GM18526 (cell line): Measurements from ENCODE around the gene PEX11G.

ENCODE experiments used
- POLR2A ChIP-seq: IDR thresholded peaks from 3 replicates; pipeline ENCODE4 v1.6.1; 2011; ENCODE audit not compliant: insufficient read length; ENCODE audit errors: extremely low read depth

The PEX11G gene

DNA sequence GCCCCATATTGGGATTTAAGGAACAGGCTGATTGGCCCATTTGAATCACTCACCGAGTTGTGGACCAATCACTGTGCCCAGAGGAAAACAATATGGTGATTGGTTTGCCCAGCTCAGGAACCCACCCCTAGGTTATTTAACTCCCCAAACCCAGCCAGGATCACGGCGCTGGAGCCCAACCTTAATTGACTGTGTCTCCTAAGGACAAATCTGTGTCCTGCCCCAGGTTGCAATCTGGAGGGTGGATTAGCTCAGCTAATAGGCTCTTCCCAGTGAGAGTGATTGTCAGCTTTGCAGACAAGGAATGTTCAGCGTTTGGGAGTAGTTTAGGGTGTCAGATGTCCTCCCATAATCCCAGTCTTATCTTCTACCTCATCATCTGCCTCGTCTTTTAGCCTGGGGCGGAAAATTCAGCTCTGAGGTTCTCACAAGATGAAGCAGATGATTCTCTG, 23.6 kb upstream of the PEX11G start:
- no peak for TF ChIP-seq POLR2A

DNA sequence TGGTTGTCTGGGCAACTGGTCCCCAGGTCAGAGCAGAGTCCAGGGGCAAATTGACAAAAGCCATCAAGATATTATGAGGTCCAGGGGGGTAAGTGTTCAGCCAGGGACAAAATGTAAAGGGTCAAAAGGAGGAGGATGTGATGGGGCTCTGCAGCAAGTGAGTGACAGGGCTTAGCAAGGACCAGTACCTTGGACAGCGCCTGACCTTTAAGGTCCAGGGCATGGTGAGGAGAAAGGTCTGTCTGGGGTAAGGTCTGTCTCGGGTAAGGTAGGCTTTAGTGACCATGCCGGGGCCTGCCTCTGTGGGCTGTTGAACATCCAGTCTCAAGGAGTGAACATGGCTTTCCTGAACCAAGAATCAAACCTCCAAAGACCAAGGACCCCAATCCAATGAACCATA, 20.8 kb upstream of the PEX11G start:
- TF ChIP-seq POLR2A: no peak

DNA sequence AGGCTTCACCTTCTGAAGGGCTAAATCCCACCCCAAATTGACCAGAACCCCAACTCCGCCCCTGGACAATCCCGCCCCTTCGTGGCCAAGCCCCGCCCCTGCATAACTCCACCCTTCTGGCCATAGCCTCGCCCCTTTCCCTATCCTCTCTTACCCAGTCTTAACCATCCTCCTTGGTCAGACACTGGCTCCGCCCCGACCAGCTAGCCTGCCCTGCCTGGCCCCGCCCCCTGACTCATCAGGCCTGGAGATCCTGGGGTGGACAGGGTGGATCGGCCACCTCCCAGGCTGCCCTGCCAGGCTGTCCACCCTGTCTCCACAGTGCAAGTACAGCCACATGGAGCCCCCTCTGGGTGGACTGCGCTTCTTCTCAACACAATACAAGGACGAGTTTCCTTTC, 19.0 kb upstream of the PEX11G start:
- no peak for TF ChIP-seq POLR2A

DNA sequence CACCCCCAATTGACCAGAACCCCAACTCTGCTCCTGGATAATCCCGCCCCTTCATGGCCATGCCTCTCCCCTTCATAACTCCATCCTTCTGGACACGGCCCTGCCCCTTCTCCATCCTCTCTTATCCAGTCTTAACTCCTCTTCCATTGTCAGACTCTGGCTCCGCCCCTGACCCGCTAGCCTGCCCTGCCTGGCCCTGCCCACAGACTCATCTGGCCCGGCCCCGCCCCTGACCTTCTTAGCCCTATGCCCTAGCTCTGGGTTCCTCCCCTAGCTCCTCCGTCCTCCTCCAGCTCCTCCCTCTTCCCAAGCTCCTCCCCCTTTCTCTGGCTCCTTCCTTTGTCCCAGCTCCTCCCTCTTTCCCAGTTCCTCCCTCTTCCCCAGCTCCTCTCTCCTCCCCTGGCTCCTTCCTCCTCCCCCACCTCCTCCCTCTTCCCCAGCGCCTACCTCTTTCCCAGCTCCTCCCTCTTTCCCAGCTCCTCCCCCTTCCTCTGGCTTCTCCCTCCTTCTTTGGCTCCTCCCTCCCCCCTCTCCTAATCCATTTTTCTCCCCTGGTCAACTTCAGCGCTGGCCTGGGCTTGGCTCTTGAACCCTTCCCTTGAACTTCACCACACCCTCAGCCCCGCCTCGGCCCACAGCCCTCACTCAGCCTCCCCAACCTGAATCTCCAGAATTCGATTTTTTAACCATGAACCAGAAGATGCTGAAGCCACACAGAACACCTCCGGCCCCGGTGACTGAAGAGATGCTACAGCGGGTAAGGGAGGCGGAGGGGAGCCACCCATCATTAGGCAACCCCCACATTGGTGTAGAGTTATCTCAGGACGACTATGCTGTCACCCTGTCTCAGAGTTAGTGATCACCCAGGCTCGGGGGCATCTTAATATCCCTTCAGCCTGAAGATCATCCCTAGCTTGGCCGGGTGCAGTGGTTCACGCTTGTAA, 17.8 kb upstream of the PEX11G start:
- TF ChIP-seq POLR2A: no peak

DNA sequence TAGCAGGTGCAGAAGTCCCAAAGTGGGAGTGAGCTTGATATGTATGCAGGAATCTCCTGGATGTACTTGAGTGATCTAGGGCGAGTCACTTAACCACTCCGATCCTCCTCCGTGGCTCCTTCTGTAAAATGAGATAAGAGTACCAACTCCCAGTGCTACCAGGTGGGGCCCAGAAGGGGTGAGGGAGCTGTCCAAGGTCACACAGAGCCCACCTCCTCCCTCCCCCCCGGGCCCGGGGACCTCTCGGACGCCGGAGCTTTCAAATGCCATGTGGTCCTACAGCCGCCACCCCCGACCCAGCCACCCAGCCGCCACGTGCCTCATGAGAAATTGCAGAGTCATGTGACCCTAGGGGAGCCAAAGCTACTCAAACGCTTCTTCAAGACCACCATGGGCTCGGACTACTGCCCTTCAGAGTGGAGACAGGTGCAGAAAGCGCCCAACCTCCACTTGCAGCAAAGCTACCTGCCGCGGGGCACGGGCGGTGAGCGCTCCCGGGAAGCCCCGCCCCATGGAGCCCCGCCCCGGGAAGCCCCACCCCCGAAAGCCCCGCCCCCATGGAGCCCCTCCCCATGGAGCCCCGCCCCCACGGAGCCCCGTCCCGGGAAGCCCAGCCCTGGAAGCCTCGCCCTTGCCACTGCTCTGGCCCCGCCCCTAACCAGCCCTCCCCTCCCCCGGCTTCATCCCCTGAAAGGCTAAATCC, 17.0 kb upstream of the PEX11G start:
- TF ChIP-seq POLR2A: no peak

DNA sequence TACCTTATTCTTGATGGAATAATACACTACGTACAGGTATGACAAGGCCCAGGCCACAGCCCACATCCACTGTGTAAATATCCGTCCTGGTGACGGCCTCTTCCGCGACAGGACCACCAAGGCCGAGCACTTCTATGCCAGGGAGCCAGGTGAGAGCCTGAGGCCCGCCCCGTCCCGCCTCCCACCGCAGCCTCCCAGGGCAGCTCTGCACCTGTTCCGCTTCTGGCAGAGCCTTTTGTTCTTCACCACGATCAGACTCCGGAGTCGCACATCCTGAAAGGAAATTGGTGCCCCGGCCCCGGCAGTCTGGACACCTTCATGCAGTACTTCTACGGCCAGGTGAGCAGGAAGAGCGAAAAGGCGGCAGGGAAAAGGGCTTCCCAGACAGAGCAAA, 16.4 kb upstream of the PEX11G start:
- no peak for TF ChIP-seq POLR2A

DNA sequence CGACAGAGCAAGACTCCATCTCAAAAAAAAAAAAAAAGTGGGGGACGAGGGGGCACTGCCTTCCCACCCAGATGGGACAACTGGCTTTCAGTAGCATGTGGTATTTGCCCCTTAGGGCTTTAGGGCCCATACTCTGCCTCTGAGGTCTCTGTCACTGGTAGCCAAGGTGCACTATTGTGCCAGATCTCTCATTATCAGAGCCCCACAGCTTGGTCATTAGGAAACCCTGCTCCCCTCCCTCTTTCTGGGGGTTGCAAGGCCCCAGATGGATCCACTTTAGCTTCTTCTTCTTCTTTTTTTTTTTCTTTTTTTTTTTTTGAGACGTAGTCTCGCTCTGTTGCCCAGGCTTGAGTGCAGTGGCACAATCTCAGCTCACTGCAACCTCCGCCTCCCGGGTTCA, 15.8 kb upstream of the PEX11G start:
- no peak for TF ChIP-seq POLR2A

DNA sequence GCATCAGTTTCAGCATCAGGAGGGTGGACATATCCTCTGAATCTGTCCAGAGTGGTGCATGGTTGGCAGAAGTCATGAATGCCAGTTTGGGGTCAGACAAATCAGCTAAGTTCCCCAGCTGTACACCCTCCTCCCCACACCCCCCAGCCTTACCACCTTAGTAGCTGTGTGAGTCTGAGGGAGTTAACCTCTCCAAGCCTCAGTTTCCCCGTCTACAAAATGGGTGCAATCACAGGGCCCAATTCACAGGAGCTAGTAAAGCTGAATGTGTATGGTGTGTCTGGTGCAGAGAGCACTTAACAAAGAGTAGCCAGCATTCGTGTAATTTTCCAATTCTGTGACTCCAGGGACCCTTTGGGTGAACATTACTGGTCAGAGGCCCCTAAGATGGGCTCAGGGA, 13.7 kb upstream of the PEX11G start:
- TF ChIP-seq POLR2A: no peak

DNA sequence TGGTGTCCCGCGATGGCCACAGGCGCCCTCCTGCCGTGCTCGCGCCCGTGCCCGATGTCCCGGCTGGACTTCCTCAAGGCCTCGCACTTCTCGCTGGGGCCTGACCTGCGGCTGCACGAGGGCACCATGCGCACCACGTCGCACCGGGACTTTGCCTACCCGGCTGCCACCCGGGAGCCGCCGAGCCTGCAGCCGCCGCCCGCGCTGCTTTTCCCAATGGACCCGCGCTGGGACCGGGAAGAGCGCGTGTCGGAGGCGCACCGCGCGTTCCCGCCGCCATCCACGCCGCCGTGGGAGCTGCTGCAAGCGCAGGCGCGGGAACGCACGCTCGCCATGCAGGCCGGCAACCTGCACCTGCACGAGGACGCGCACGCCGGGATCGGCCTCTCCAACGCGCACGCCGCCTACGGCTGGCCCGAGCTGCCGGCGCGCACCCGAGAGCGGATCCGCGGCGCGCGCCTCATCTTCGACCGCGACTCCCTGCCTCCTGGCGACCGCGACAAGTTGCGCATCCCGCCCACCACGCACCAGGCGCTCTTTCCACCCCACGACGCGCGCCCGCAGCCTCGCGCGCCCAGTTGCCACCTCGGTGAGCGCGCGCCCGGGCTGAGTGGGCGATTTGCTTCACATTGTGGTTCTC, 12.1 kb upstream of the PEX11G start:
- TF ChIP-seq POLR2A: no peak

DNA sequence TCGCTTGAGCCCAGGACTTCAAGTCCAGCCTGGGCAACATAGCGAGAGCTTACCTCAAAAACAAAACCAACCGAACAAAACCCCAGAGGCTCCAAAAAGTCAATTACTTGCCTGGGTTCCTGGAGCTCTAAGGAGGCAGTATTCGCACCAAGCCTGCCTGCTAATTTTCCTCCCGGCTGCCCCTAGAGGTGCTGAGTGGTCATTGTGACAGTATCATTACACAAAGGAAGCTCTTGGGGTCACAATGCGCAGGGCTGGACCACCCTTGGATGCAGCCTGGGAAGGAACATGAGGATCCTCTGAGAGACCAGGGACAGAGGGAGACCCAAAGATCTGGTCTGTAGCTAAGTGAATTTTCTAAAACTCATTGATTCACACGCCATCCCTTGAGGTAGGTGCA, 8.5 kb upstream of the PEX11G start:
- no peak for TF ChIP-seq POLR2A

DNA sequence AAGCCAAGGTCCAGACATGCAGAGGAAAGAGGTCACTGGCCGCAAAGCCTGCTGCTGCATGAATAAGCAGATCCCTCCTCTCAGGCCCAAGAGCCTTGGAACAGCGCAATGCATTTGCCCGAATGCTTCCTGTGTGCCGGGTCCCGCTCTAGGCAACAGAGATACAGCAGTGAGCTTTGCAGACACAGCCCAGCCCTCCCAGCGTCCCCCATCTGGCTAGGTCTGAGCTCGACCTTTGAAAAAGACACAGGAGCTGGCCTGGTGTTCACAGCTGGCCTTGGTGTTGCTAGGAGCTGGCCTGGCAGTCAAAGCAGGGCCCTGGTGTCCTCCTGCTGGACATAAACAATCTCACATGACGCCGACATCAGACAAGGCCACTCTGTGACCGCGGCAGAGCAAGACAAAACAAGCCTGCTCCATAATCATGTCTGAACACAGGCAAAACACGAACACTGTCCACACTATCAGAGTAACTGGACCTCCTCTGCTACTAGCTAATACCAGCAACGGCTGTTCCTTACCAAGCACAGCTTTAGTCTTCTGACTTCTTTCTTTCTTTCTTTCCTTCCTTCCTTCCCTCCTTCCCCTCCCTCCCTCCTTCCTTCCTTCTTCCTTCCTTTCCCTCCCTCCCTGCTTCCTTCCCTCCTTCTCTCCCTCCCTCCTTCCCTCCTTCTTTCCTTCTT, 5.7 kb upstream of the PEX11G start:
- no peak for TF ChIP-seq POLR2A

DNA sequence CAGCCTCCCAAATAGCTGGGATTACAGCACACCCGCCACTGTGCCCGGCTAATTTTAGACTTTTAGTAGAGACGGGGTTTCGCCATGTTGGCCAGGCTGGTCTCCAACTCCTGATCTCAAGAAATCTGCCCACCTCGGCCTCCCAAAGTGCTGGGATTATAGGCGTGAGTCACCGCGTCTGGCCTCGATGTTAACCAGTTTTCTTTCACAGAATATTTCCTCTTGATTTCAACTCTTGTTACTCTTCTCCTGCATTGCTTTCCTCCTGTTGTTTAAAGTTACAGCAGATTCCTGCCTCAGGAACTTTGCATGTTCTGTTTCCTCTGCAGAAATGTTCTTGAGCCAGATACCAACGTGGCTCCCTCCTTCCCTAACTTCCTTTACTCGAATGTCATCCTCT, 3.7 kb upstream of the PEX11G start:
- no peak for TF ChIP-seq POLR2A

DNA sequence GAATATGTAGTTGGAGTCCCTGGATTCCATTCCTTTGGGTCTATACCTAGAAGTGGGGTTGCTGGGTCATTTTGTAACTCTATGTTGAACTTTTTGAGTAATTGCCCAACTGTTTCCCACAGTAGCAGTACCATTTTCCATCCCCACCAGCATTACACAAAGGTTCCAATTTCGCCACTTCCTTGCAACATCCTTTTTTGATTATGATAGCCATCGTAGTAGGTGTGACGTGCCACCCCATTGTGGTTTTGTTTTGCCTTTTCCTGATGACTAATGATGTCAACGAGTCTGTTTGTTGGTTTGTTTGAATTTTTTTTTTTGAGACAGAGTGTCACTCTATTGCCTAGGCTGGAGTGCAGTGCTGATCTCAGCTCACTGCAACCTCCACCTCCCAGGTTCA, 3.3 kb upstream of the PEX11G start:
- TF ChIP-seq POLR2A: no peak

DNA sequence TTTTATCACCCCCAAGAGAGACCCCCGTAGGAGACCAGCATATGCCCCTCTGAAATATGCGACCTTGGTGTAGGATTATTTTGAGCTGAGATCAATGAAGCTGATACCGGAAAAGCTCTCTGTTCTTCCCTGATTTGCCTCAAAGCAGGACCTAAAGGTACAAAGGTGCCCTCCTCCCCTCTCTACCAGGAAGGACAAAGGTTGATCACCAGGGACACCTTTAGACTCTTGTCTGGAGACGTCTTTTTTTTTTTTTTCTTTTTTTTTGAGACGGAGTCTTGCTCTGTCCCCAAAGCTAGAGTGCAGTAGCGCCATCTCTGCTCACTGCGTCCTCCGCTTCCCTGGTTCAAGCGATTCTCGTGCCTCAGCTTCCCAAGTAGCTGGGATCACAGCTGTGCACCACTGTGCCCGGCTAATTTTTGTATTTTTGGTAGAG, 792 bp upstream of the PEX11G start:
- TF ChIP-seq POLR2A: no peak

DNA sequence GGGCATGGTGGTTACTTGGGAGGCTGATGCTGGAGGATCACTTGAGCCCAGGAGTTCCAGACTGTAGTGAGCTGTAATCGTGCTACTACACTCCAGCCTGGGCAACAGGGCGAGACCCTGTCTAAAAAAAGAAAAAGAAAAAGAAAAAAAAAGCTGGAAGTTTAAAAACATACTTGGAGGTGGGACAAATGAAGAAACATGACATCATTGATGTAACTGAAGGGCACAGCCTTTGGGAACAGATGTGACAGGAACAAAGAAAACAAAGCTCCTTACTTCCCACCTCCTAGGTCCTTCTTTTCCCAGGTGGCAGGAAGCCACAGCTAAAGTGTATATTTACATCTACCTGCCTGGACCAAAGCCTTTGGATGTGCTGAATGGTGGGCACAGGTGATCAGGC, 1.9 kb downstream of the PEX11G start:
- no peak for TF ChIP-seq POLR2A
